ENCODE results near the gene TRIM33. TPM values are rescaled to one million over a fixed set of nuclear protein-coding genes. Genes with fewer than 3 reads are reported as not detected.

Gene TRIM33
- polyA plus RNA-seq, 1 experiment, result 12.2 TPM

DNA sequence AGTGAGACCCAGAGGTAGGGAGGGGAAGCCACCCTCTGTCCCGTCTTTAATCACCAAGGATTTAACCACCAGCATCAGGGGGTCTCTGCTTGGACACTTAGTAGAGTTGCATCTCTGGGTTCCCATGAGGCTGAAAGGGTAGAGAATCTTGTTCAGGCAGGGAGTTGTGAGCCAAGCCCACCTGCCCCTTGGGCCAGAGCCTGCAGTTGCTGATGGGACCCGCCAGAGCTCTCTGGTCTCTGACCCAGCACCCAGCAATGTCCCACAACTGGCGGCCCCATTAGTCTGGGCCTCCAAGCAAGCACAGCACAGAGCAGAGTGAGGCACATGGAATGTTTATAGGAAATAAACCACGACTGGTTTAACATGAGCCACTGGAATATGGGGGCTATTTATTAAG, 166.3 kb downstream of the TRIM33 start:
- POLR2A ChIA-PET, result no interaction called here
- H3K4me3 ChIP-seq (ENCODE audit: low read depth, low read length), result no peak overlapping the region
- TF ChIP-seq, protein P1, sequence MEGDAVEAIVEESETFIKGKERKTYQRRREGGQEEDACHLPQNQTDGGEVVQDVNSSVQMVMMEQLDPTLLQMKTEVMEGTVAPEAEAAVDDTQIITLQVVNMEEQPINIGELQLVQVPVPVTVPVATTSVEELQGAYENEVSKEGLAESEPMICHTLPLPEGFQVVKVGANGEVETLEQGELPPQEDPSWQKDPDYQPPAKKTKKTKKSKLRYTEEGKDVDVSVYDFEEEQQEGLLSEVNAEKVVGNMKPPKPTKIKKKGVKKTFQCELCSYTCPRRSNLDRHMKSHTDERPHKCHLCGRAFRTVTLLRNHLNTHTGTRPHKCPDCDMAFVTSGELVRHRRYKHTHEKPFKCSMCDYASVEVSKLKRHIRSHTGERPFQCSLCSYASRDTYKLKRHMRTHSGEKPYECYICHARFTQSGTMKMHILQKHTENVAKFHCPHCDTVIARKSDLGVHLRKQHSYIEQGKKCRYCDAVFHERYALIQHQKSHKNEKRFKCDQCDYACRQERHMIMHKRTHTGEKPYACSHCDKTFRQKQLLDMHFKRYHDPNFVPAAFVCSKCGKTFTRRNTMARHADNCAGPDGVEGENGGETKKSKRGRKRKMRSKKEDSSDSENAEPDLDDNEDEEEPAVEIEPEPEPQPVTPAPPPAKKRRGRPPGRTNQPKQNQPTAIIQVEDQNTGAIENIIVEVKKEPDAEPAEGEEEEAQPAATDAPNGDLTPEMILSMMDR (IDR thresholded peaks at IDR 0.05; ENCODE audit: insufficient read depth, low read depth, low read length), result no peak
- no peaks in the 10 kb centered on the region for H3K36me3 ChIP-seq (ENCODE audit: control insufficient read depth, insufficient read depth, low read length)
- no peak for DNase-seq (ENCODE audit: low read depth)
- peaks cover 6% of the 10 kb centered on the region for H3K27me3 ChIP-seq (ENCODE audit: control insufficient read depth, insufficient read depth, low read length)
- CTCF ChIA-PET, result interaction anchor here (1.4 to 3.6 kb wide), 2 partner anchors 11 to 75 kb away, joined by 4 to 21 read pairs; no protein-coding TSS in a partner anchor

Small RNAs within 50 kb of the gene (small RNA-seq; reads per million reads assigned to genes)
- gene RF00019 (ENCODE audit: insufficient read length, low read depth, low replicate concordance), result not detected

Other genes starting within 250 kb of the TRIM33 start
- gene BCAS2, start 70.4 kb upstream of the TRIM33 start, polyA plus RNA-seq (2011; rRNA removed), result 11.0 and 30.1 TPM in 2 replicates
- 0.45 and 0.87 TPM in 2 replicates for gene DENND2C, start 158.8 kb upstream of the TRIM33 start, polyA plus RNA-seq (2011; rRNA removed)
- gene AMPD1, start 184.3 kb upstream of the TRIM33 start, polyA plus RNA-seq (2011; rRNA removed), result not detected in 2 replicates
- gene NRAS, start 205.6 kb upstream of the TRIM33 start, polyA plus RNA-seq (2011; rRNA removed), result 19.1 and 38.3 TPM in 2 replicates
- gene CSDE1, start 246.8 kb upstream of the TRIM33 start, polyA plus RNA-seq (2011; rRNA removed), result 188 and 286 TPM in 2 replicates